RPMI7951 (cell line): ENCODE results near the gene UQCC5. TPM values are rescaled to one million over a fixed set of nuclear protein-coding genes. Genes with fewer than 3 reads are reported as not detected.

ENCODE experiments used
- DNase-seq: peaks from one replicate; pipeline ENCODE4 v3.0.0-alpha.2; 2012; ENCODE audit warnings: low read depth
- total RNA-seq: library from RNA; depleted of rRNA; stranded (reverse); fragments of >200 nt; shearing (Covaris generic); gene quantifications from 2 replicates; pipeline ENCODE4 v1.2.3, GENCODE V29; 2014; rRNA removed

UQCC5 gene
- total RNA-seq: 13.0 and 14.0 TPM in 2 replicates

- peak; percentile 99 for DNase-seq
Observed at GRCh38 chr3:52536369-52537164, at the start of gene UQCC5. UQCC5 (plus strand) TSS chr3:52536605; CDS start chr3:52536756, 151 bp downstream.

GRCh38 chr3:52487050-52487787, 49.2 kb upstream of the UQCC5 start:
- no peak for DNase-seq

- DNase-seq: no peak
Observed at GRCh38 chr3:52487788-52488691, 48.4 kb upstream of the UQCC5 start.

- DNase-seq: no peak
Observed at GRCh38 chr3:52488746-52489145, 47.7 kb upstream of the UQCC5 start.

- no peak for DNase-seq
Observed at GRCh38 chr3:52489453-52489852, 47.0 kb upstream of the UQCC5 start.

- no peak for DNase-seq
Observed at GRCh38 chr3:52490035-52490938, 46.1 kb upstream of the UQCC5 start.

- no peak for DNase-seq
Observed at GRCh38 chr3:52490939-52491526, 45.4 kb upstream of the UQCC5 start.

GRCh38 chr3:52492059-52492458, 44.3 kb upstream of the UQCC5 start:
- no peak for DNase-seq

GRCh38 chr3:52493232-52494017, 43.0 kb upstream of the UQCC5 start:
- no peak for DNase-seq

- no peak for DNase-seq
Observed at GRCh38 chr3:52494445-52494844, 42.0 kb upstream of the UQCC5 start.

- DNase-seq: no peak
Observed at GRCh38 chr3:52494886-52495495, 41.4 kb upstream of the UQCC5 start, which contains the start of gene STAB1. STAB1 (plus strand) TSS chr3:52495338; CDS start chr3:52495414, 76 bp downstream.

GRCh38 chr3:52495777-52496602, 40.4 kb upstream of the UQCC5 start:
- peak; percentile 86 for DNase-seq

GRCh38 chr3:52498137-52499054, 38.0 kb upstream of the UQCC5 start:
- DNase-seq: peak; percentile 95

GRCh38 chr3:52501046-52501445, 35.4 kb upstream of the UQCC5 start:
- no peak for DNase-seq

- no peak for DNase-seq
Observed at GRCh38 chr3:52502001-52502400, 34.4 kb upstream of the UQCC5 start.

GRCh38 chr3:52502808-52503350, 33.5 kb upstream of the UQCC5 start:
- DNase-seq: no peak
